Measurements from ENCODE around the gene SLC25A21.
"Not testable (repeated sequence)": the region's sequence is repeated elsewhere in the genome, so short reads cannot be mapped to it uniquely, and the experiment has no call there.

The SLC25A21 gene

DNA sequence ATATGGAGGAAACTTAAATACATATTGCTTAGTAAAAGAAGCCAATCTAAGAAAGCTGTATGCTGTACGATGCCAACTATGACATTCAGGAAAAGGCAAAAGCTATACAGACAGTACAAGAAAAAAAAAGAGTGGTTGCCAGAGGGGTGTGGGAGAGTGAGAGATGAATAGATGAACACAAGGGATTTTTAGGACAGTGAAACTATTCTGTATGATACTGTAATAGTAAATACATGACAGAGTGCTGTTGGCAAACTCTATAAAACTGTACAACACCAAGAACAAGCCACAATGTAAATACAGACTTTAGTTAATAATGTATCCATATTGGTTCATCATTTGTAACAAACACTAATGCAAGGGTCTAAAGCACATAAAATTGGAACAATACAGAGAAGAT is 14.5 kb upstream of the SLC25A21 start:
- no peaks in the 10 kb centered on the region for H3K9me3 ChIP-seq (replicated peaks in 1 of 2; ENCODE audit: control insufficient read depth in 2 of 2, insufficient read depth in 1 of 2, low read depth in 1 of 2, low read length in 2 of 2)

DNA sequence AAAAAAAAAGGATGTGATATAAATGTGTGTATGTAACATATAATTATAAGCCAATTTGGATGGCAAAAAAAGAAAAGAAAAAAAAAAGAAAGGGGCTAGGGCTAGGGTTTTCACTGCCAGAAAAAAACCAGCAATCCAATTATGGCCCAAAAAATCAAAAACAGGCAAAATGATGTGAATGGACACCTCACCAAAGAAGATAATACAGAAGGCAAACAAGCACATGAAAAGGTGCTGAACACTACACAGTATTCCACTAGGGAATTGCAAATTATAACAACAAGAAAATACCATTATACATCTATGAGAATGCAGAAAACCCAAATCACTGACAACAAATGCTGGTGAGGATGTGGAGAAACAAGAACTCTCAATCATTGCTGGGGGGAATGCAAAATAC is 13.3 kb upstream of the SLC25A21 start:
- Histone ChIP-seq H2BK120ac (ENCODE audit: low read depth, low read length) (no peak overlapping the region), H3K23ac (ENCODE audit: low read depth, low read length, poor library complexity) (no peak overlapping the region), H3K4ac (ENCODE audit: low read length) (no peak overlapping the region), H2AK5ac (ENCODE audit: low read depth, low read length) (no peak overlapping the region), H2BK5ac (ENCODE audit: low read length) (no peak overlapping the region), H3K9ac (ENCODE audit: low read depth, low read length, poor library complexity) (no peak overlapping the region), H3K27ac (replicated peaks; ENCODE audit: low read length) (no peak overlapping the region), H2AFZ (ENCODE audit: low read length) (no peak overlapping the region), H3K4me2 (ENCODE audit: insufficient read depth, low read length, poor library complexity, severe bottlenecking) (no peak overlapping the region), H2BK12ac (ENCODE audit: low read length) (no peak overlapping the region), H4K91ac (ENCODE audit: low read depth, low read length, poor library complexity) (no peak overlapping the region), H3K18ac (ENCODE audit: low read length) (no peak overlapping the region), H3K79me1 (ENCODE audit: low read depth, low read length) (no peaks in the 10 kb centered on the region), H3K14ac (ENCODE audit: low read length) (no peak overlapping the region), H3K9me3 (replicated peaks in 1 of 2; ENCODE audit: control insufficient read depth in 2 of 2, insufficient read depth in 1 of 2, low read depth in 1 of 2, low read length in 2 of 2) (no peaks in the 10 kb centered on the region), H2BK15ac (ENCODE audit: low read length) (no peak overlapping the region), H3K27me3 (ENCODE audit: control insufficient read depth in 3 of 3, insufficient read depth in 3 of 3, low read depth in 1 of 3, low read length in 3 of 3) (no peaks in the 10 kb centered on the region), H3K4me3 (ENCODE audit: low read length in 2 of 2) (no peak overlapping the region), H3K4me1 (ENCODE audit: control insufficient read depth in 2 of 2, insufficient read depth in 1 of 2, low read depth in 1 of 2, low read length in 2 of 2) (no peaks in the 10 kb centered on the region), H4K8ac (ENCODE audit: low read depth, low read length) (no peak overlapping the region), H3K36me3 (replicated peaks in 1 of 2; ENCODE audit: control insufficient read depth in 2 of 2, insufficient read depth in 2 of 2, low read length in 2 of 2) (no peaks in the 10 kb centered on the region)
- DNase-seq (ENCODE audit: low spot score): no peak

More for the DNA sequence above, 14.5 kb upstream of the SLC25A21 start:
- Histone ChIP-seq H3K36me3 (replicated peaks in 1 of 2; ENCODE audit: control insufficient read depth in 2 of 2, insufficient read depth in 2 of 2, low read length in 2 of 2) (no peaks in the 10 kb centered on the region), H2BK5ac (ENCODE audit: low read length) (no peak overlapping the region), H4K8ac (ENCODE audit: low read depth, low read length) (no peak overlapping the region), H3K18ac (ENCODE audit: low read length) (no peak overlapping the region), H3K4me1 (ENCODE audit: control insufficient read depth in 2 of 2, insufficient read depth in 1 of 2, low read depth in 1 of 2, low read length in 2 of 2) (no peaks in the 10 kb centered on the region), H3K9ac (ENCODE audit: low read depth, low read length, poor library complexity) (no peak overlapping the region), H3K27ac (replicated peaks; ENCODE audit: low read length) (no peak overlapping the region), H3K4me2 (ENCODE audit: insufficient read depth, low read length, poor library complexity, severe bottlenecking) (no peak overlapping the region), H3K23ac (ENCODE audit: low read depth, low read length, poor library complexity) (no peak overlapping the region), H3K4ac (ENCODE audit: low read length) (no peak overlapping the region), H4K91ac (ENCODE audit: low read depth, low read length, poor library complexity) (no peak overlapping the region), H2AFZ (ENCODE audit: low read length) (no peak overlapping the region), H3K14ac (ENCODE audit: low read length) (no peak overlapping the region), H2BK12ac (ENCODE audit: low read length) (no peak overlapping the region), H3K4me3 (ENCODE audit: low read length in 2 of 2) (no peak overlapping the region), H2BK15ac (ENCODE audit: low read length) (no peak overlapping the region), H3K79me1 (ENCODE audit: low read depth, low read length) (no peaks in the 10 kb centered on the region), H2BK120ac (ENCODE audit: low read depth, low read length) (no peak overlapping the region), H3K27me3 (ENCODE audit: control insufficient read depth in 3 of 3, insufficient read depth in 3 of 3, low read depth in 1 of 3, low read length in 3 of 3) (no peaks in the 10 kb centered on the region), H2AK5ac (ENCODE audit: low read depth, low read length) (no peak overlapping the region)
- no peak for DNase-seq (ENCODE audit: low spot score)
- WGBS, 2 donors (ENCODE audit: extremely low coverage in 2 of 2, insufficient read length in 2 of 2, insufficient replicate concordance in 1 of 2): no CpG with 5 or more reads among the region's 1 CpG

DNA sequence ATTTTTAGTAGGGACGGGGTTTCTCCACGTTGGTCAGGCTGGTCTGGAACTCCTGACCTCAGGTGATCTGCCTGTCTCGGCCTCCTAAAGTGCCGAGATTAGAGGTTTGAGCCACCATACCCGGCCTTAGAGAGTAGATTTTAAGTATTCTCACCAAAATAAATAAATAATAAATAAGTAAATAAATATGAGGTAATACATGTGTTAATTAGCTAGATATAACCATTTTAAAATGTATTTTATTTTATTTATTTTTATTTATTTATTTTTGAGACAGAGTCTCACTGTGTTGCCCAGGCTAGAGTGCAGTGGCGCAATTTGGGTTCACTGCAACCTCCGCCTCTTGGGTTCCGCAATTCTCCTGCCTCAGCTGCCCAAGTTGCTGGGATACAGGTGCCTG is 12.1 kb upstream of the SLC25A21 start:
- H3K4me3 ChIP-seq (ENCODE audit: low read length in 2 of 2); H2AFZ ChIP-seq (ENCODE audit: low read length); H3K4ac ChIP-seq (ENCODE audit: low read length); H4K91ac ChIP-seq (ENCODE audit: low read depth, low read length, poor library complexity); H3K79me1 ChIP-seq (ENCODE audit: low read depth, low read length); H3K14ac ChIP-seq (ENCODE audit: low read length); H3K18ac ChIP-seq (ENCODE audit: low read length); H2BK5ac ChIP-seq (ENCODE audit: low read length); H3K36me3 ChIP-seq (replicated peaks in 1 of 2; ENCODE audit: control insufficient read depth in 2 of 2, insufficient read depth in 2 of 2, low read length in 2 of 2); DNase-seq (ENCODE audit: low spot score); H3K23ac ChIP-seq (ENCODE audit: low read depth, low read length, poor library complexity); H2AK5ac ChIP-seq (ENCODE audit: low read depth, low read length); H4K8ac ChIP-seq (ENCODE audit: low read depth, low read length); H3K27ac ChIP-seq (replicated peaks; ENCODE audit: low read length); H3K27me3 ChIP-seq (ENCODE audit: control insufficient read depth in 3 of 3, insufficient read depth in 3 of 3, low read depth in 1 of 3, low read length in 3 of 3); H2BK120ac ChIP-seq (ENCODE audit: low read depth, low read length); H3K9ac ChIP-seq (ENCODE audit: low read depth, low read length, poor library complexity); H2BK12ac ChIP-seq (ENCODE audit: low read length); H3K4me2 ChIP-seq (ENCODE audit: insufficient read depth, low read length, poor library complexity, severe bottlenecking); H2BK15ac ChIP-seq (ENCODE audit: low read length); H3K9me3 ChIP-seq (replicated peaks in 1 of 2; ENCODE audit: control insufficient read depth in 2 of 2, insufficient read depth in 1 of 2, low read depth in 1 of 2, low read length in 2 of 2); H3K4me1 ChIP-seq (ENCODE audit: control insufficient read depth in 2 of 2, insufficient read depth in 1 of 2, low read depth in 1 of 2, low read length in 2 of 2): not testable (repeated sequence)
- WGBS, 2 donors (ENCODE audit: extremely low coverage in 2 of 2, insufficient read length in 2 of 2, insufficient replicate concordance in 1 of 2): no CpG with 5 or more reads among the region's 8 CpGs

GRCh38 chr14:37181441-37181840 is 9.0 kb upstream of the SLC25A21 start:
- H4K91ac ChIP-seq (ENCODE audit: low read depth, low read length, poor library complexity): no peak overlapping the region
- no CpG with 5 or more reads among the region's 6 CpGs for WGBS, 2 donors (ENCODE audit: extremely low coverage in 2 of 2, insufficient read length in 2 of 2, insufficient replicate concordance in 1 of 2)

More at GRCh38 chr14:37181441-37181840, 9.0 kb upstream of the SLC25A21 start:
- H3K79me1 ChIP-seq (ENCODE audit: low read depth, low read length): no peaks in the 10 kb centered on the region
- H3K9ac ChIP-seq (ENCODE audit: low read depth, low read length, poor library complexity): no peak overlapping the region
- no peak overlapping the region for H4K8ac ChIP-seq (ENCODE audit: low read depth, low read length)
- DNase-seq (ENCODE audit: low spot score): no peak
- no peak overlapping the region for H2BK120ac ChIP-seq (ENCODE audit: low read depth, low read length)
- no peak overlapping the region for H2BK15ac ChIP-seq (ENCODE audit: low read length)
- H2BK5ac ChIP-seq (ENCODE audit: low read length): no peak overlapping the region
- no peak overlapping the region for H3K23ac ChIP-seq (ENCODE audit: low read depth, low read length, poor library complexity)
- H2AFZ ChIP-seq (ENCODE audit: low read length): no peak overlapping the region
- no peak overlapping the region for H3K4ac ChIP-seq (ENCODE audit: low read length)
- H2BK12ac ChIP-seq (ENCODE audit: low read length): no peak overlapping the region
- no peaks in the 10 kb centered on the region for H3K27me3 ChIP-seq (ENCODE audit: control insufficient read depth in 3 of 3, insufficient read depth in 3 of 3, low read depth in 1 of 3, low read length in 3 of 3)
- H3K4me1 ChIP-seq (ENCODE audit: control insufficient read depth in 2 of 2, insufficient read depth in 1 of 2, low read depth in 1 of 2, low read length in 2 of 2): no peaks in the 10 kb centered on the region
- H3K4me3 ChIP-seq (ENCODE audit: low read length in 2 of 2): no peak overlapping the region
- H2AK5ac ChIP-seq (ENCODE audit: low read depth, low read length): no peak overlapping the region
- H3K36me3 ChIP-seq (replicated peaks in 1 of 2; ENCODE audit: control insufficient read depth in 2 of 2, insufficient read depth in 2 of 2, low read length in 2 of 2): no peaks in the 10 kb centered on the region
- H3K18ac ChIP-seq (ENCODE audit: low read length): no peak overlapping the region
- H3K27ac ChIP-seq (replicated peaks; ENCODE audit: low read length): no peak overlapping the region
- H3K9me3 ChIP-seq (replicated peaks in 1 of 2; ENCODE audit: control insufficient read depth in 2 of 2, insufficient read depth in 1 of 2, low read depth in 1 of 2, low read length in 2 of 2): no peaks in the 10 kb centered on the region
- no peak overlapping the region for H3K4me2 ChIP-seq (ENCODE audit: insufficient read depth, low read length, poor library complexity, severe bottlenecking)
- no peak overlapping the region for H3K14ac ChIP-seq (ENCODE audit: low read length)

Measured in neuronal stem cell (in vitro differentiated cells).